Effector memory CD4-positive, alpha-beta T cell (primary cell): ENCODE data around the gene CPB2.

ENCODE experiments used
- DNase-seq, 3 donors: peaks; one replicate each; pipeline ENCODE4 v3.0.0-alpha.2; 2020
- H3K27ac ChIP-seq: 2 replicates; pipeline ENCODE4 v1.7.0; 2013; ENCODE audit warnings: mild to moderate bottlenecking, low read length, moderate library complexity; ENCODE audit not compliant: insufficient read depth, poor library complexity, severe bottlenecking
- H3K27me3 ChIP-seq: replicated peaks from 2 replicates; pipeline ENCODE4 v1.7.0; 2013; ENCODE audit warnings: mild to moderate bottlenecking, low read length; ENCODE audit not compliant: insufficient read depth, control insufficient read depth, poor library complexity, severe bottlenecking
- H3K36me3 ChIP-seq: 2 replicates; pipeline ENCODE4 v1.7.0; 2013; ENCODE audit warnings: mild to moderate bottlenecking, low read length, moderate library complexity; ENCODE audit not compliant: control insufficient read depth, insufficient read depth
- H3K4me1 ChIP-seq: 2 replicates; pipeline ENCODE4 v1.7.0; 2013; ENCODE audit warnings: low read length, mild to moderate bottlenecking; ENCODE audit not compliant: control insufficient read depth, insufficient read depth, poor library complexity, severe bottlenecking
- H3K4me3 ChIP-seq: 2 replicates; pipeline ENCODE4 v1.7.0; 2013; ENCODE audit warnings: low read length, low read depth, mild to moderate bottlenecking; ENCODE audit not compliant: insufficient read depth, poor library complexity, severe bottlenecking
- H3K9me3 ChIP-seq: 2 replicates; pipeline ENCODE4 v1.7.0; 2013; ENCODE audit warnings: mild to moderate bottlenecking, low read length, moderate library complexity; ENCODE audit not compliant: control insufficient read depth
- total RNA-seq, 3 donors: gene quantifications; one replicate each; lab custom pipeline; 2026; lab: John Stamatoyannopoulos, UW

CPB2 gene
- total RNA-seq = 0 to 0.09 (median 0) reads per million in 3 donors

DNA sequence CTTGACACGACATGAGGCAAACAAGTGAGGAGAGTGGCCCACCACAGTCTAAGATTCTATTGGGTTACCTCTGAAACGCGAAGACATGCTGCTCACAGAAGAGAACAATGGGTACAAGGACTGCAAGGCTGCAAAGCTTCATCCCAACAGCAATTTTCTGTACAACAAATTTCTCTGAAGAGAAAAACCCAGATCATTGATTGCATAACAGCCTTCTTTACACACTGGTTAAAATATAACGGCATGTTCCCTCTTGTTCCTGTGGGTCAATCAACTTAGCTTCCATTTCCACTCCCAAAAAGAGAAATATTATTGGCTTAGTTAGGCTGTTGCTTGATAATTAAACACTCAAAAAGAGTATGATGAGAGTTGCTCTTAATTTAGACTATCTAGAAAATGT, at the start of gene CPB2:
Gene CPB2, minus strand, starts transcription at position 166 of the 400 bp plus-strand sequence. Its CDS starts 24 bp downstream, at position 142.
- H3K27ac ChIP-seq = no peak within 1 kb of the TSS
- no peaks in the 10 kb centered on the region for H3K4me1 ChIP-seq
- H3K4me3 ChIP-seq = no peak within 1 kb of the TSS
- DNase-seq = no peak
- H3K36me3 ChIP-seq = no peaks in the 10 kb centered on the region
- H3K9me3 ChIP-seq = no peaks in the 10 kb centered on the region
- no peaks in the 10 kb centered on the region for H3K27me3 ChIP-seq

DNA sequence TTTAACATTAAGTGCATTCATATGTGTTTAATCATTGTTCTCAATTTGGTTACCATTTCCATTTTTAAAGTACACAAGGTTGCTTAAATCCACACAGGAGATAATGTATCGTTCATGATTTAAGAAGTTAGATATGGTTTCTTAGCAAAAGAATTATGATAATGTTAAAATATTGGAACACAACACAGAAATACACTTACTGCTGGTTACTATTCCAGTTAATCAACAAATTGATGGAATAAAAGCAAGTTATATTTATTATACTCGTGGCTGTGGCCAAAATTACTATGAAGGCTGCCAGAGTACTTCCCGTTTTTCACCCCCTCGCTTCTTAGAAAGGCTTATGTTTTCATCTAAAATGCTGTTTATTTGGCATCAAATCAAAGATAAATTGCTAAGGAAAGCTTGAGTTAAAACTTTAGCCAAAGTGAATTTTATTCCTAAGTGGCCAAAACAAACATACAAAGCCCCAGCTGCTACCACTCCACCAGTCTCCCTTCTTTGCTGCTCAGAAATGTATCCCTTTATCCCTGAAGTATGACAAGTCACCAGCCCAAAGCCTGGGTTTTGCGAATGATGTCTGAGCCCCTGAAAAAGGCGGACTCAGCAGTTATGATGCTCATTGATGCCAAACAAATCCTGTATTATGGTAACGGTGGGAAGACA, 49.4 kb upstream of the CPB2 start:
- Histone ChIP-seq H3K4me3 (no peak overlapping the region), H3K4me1 (peaks cover 3% of the 10 kb centered on the region), H3K36me3 (peaks cover 92% of the 10 kb centered on the region), H3K9me3 (no peaks in the 10 kb centered on the region), H3K27ac (no peak overlapping the region), H3K27me3 (no peaks in the 10 kb centered on the region)
- no peak for DNase-seq

- Histone ChIP-seq H3K27me3 (no peaks in the 10 kb centered on the region), H3K36me3 (peaks cover 88% of the 10 kb centered on the region), H3K9me3 (no peaks in the 10 kb centered on the region), H3K4me1 (no peaks in the 10 kb centered on the region), H3K4me3 (no peak overlapping the region), H3K27ac (no peak overlapping the region)
- DNase-seq = no peak
Observed at GRCh38 chr13:46152627-46153328, 47.9 kb upstream of the CPB2 start.

- peaks cover 88% of the 10 kb centered on the region for H3K36me3 ChIP-seq
- no peak overlapping the region for H3K27ac ChIP-seq
Observed at GRCh38 chr13:46150134-46150693, 45.4 kb upstream of the CPB2 start.

GRCh38 chr13:46149272-46150133, 44.7 kb upstream of the CPB2 start:
- no peaks in the 10 kb centered on the region for H3K9me3 ChIP-seq
- peaks cover 88% of the 10 kb centered on the region for H3K36me3 ChIP-seq
- no peak overlapping the region for H3K27ac ChIP-seq
- no peaks in the 10 kb centered on the region for H3K4me1 ChIP-seq
- H3K27me3 ChIP-seq = no peaks in the 10 kb centered on the region
- H3K4me3 ChIP-seq = no peak overlapping the region
- DNase-seq = no peak

More at GRCh38 chr13:46150134-46150693, 45.4 kb upstream of the CPB2 start:
- H3K4me3 ChIP-seq = no peak overlapping the region
- no peaks in the 10 kb centered on the region for H3K27me3 ChIP-seq
- H3K4me1 ChIP-seq = no peaks in the 10 kb centered on the region
- DNase-seq = no peak
- no peaks in the 10 kb centered on the region for H3K9me3 ChIP-seq

GRCh38 chr13:46146898-46147297, 42.1 kb upstream of the CPB2 start:
- H3K36me3 ChIP-seq = peaks cover 89% of the 10 kb centered on the region
- H3K27ac ChIP-seq = no peak overlapping the region
- H3K27me3 ChIP-seq = no peaks in the 10 kb centered on the region
- no peaks in the 10 kb centered on the region for H3K9me3 ChIP-seq
- DNase-seq = no peak
- no peaks in the 10 kb centered on the region for H3K4me1 ChIP-seq
- no peak overlapping the region for H3K4me3 ChIP-seq

DNA sequence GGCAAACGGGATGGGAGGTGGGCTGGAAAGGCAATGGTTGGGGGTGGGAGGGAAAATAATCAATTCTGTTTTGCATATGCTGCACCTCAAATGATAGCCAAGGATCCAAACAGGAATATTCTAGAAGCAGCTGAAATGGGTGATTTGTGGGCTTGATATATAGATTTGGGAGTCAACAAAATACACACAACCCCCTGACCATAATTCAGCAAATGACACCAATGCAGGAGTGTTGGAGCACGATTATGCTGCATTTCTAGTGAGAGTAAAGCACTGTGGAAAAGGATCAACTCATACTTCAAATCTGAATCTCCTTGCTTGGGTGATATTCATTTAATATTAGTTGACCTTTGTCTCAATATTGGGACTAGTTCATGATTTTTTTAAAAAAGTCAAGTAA, 41.1 kb upstream of the CPB2 start:
- no peaks in the 10 kb centered on the region for H3K9me3 ChIP-seq
- H3K36me3 ChIP-seq = peaks cover 87% of the 10 kb centered on the region
- no peaks in the 10 kb centered on the region for H3K27me3 ChIP-seq
- no peaks in the 10 kb centered on the region for H3K4me1 ChIP-seq
- no peak for DNase-seq
- no peak overlapping the region for H3K27ac ChIP-seq
- no peak overlapping the region for H3K4me3 ChIP-seq

DNA sequence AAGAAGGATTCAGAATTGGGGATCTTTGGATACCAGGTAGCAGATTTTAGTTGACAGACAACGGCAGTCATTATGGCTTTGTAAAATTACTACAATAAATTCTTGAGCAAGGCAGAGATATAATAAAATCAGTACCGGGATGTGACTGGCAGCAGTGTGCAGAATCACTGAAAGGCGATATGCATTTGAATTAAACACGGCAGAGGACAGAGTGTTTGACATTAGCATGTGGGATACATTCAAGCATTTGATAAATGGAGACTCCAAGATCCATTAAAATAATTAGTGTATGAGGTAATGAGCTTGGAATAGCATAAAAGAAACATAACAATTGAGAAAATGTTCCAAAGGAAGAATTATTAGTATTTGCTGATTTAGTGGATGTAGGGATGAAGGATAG, 40.3 kb upstream of the CPB2 start:
- no peaks in the 10 kb centered on the region for H3K27me3 ChIP-seq
- H3K9me3 ChIP-seq = no peaks in the 10 kb centered on the region
- H3K27ac ChIP-seq = no peak overlapping the region
- peaks cover 87% of the 10 kb centered on the region for H3K36me3 ChIP-seq
- DNase-seq = no peak
- H3K4me1 ChIP-seq = no peaks in the 10 kb centered on the region
- no peak overlapping the region for H3K4me3 ChIP-seq

- Histone ChIP-seq H3K4me3 (no peak overlapping the region), H3K27ac (no peak overlapping the region), H3K4me1 (no peaks in the 10 kb centered on the region), H3K9me3 (no peaks in the 10 kb centered on the region), H3K27me3 (no peaks in the 10 kb centered on the region), H3K36me3 (peaks cover 91% of the 10 kb centered on the region)
- DNase-seq = no peak
Observed at GRCh38 chr13:46143184-46143701, 38.4 kb upstream of the CPB2 start.
